A673 (cell line): ENCODE measurements around the gene C1orf122.

Experiments
- EZH2 ChIP-seq: fragments of 200-600 bp; sonication (generic); IDR thresholded peaks from 2 replicates; pipeline ENCODE4 v1.6.1; 2017; ENCODE audit warnings: borderline replicate concordance, low read depth, mild to moderate bottlenecking, mixed read lengths, antibody characterized with exemption, low read length; ENCODE audit not compliant: poor library complexity, severe bottlenecking
- TF ChIP-seq, protein P1 (sequence below): fragments of 300-800, 200-600 bp; sonication (generic); conservative IDR thresholded peaks from 2 replicates; pipeline ENCODE4 v1.5.1; 2017; ENCODE audit warnings: low read depth, mild to moderate bottlenecking, antibody characterized with exemption, low read length, moderate library complexity, mixed read lengths

DNA sequence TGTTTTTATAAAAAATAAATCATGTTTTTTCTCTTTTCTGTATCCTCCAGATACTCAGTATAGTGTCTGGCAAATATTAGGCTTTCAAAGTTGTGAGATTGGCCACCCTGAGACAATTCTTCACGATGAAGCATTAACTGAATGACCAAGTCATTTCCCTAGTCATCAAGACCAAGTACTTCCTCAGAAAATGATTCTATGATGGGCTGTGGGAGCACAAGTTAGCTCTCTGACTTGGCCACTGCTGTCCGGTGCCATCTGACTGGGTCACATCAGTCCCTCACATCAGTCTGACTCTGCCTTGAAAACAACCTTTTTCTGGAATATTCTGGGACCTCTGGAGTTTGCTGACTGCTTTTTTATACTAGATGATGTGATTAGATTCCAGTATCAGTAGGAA, 13.9 kb downstream of the C1orf122 start:
- TF ChIP-seq, protein P1, sequence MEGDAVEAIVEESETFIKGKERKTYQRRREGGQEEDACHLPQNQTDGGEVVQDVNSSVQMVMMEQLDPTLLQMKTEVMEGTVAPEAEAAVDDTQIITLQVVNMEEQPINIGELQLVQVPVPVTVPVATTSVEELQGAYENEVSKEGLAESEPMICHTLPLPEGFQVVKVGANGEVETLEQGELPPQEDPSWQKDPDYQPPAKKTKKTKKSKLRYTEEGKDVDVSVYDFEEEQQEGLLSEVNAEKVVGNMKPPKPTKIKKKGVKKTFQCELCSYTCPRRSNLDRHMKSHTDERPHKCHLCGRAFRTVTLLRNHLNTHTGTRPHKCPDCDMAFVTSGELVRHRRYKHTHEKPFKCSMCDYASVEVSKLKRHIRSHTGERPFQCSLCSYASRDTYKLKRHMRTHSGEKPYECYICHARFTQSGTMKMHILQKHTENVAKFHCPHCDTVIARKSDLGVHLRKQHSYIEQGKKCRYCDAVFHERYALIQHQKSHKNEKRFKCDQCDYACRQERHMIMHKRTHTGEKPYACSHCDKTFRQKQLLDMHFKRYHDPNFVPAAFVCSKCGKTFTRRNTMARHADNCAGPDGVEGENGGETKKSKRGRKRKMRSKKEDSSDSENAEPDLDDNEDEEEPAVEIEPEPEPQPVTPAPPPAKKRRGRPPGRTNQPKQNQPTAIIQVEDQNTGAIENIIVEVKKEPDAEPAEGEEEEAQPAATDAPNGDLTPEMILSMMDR, result no peak
- TF ChIP-seq EZH2, result no peak
